A673 (cell line): Measurements from ENCODE around the gene LIMS2.

Experiments
- CTCF ChIP-seq: fragments of 300-800, 200-600 bp; sonication (generic); conservative IDR thresholded peaks from 2 replicates; pipeline ENCODE4 v1.5.1; 2017; ENCODE audit warnings: low read depth, mild to moderate bottlenecking, antibody characterized with exemption, low read length, moderate library complexity, mixed read lengths
- EZH2 ChIP-seq: fragments of 200-600 bp; sonication (generic); IDR thresholded peaks from 2 replicates; pipeline ENCODE4 v1.6.1; 2017; ENCODE audit warnings: borderline replicate concordance, low read depth, mild to moderate bottlenecking, mixed read lengths, antibody characterized with exemption, low read length; ENCODE audit not compliant: poor library complexity, severe bottlenecking

GRCh38 chr2:127596311-127597045, 78.9 kb downstream of the LIMS2 start:
- TF ChIP-seq CTCF (no peak), EZH2 (no peak)
